ENCODE data around the gene RAB3A.

RAB3A gene

DNA sequence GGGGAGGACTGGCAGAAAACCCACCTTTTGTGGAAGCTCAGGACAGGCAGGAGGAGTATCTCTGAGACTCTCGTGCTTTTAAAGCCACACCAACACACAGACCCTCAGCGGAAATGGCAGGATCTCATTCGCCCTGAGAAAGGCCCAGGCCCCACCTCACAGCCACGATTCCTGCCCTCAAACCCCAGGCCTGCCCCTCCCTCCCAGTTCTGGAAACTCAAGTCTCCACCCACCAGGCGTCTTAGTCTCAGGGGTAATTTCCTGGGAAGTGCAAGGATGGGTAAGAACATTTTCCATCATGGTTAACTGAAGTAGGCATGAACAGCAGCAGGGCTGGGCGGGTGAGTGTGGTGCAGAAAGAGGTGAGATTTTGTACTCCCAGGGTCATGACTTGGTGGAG, 30.4 kb upstream of the RAB3A start:
- DNase-seq (ENCODE audit: low spot score) = no peak
- TF ChIP-seq, protein P1, sequence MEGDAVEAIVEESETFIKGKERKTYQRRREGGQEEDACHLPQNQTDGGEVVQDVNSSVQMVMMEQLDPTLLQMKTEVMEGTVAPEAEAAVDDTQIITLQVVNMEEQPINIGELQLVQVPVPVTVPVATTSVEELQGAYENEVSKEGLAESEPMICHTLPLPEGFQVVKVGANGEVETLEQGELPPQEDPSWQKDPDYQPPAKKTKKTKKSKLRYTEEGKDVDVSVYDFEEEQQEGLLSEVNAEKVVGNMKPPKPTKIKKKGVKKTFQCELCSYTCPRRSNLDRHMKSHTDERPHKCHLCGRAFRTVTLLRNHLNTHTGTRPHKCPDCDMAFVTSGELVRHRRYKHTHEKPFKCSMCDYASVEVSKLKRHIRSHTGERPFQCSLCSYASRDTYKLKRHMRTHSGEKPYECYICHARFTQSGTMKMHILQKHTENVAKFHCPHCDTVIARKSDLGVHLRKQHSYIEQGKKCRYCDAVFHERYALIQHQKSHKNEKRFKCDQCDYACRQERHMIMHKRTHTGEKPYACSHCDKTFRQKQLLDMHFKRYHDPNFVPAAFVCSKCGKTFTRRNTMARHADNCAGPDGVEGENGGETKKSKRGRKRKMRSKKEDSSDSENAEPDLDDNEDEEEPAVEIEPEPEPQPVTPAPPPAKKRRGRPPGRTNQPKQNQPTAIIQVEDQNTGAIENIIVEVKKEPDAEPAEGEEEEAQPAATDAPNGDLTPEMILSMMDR (IDR thresholded peaks at IDR 0.05; ENCODE audit: extremely low read depth, missing control alignments) = no peak

GRCh38 chr19:18233224-18233825, 29.5 kb upstream of the RAB3A start:
- DNase-seq (ENCODE audit: low spot score) = peak; percentile 83
- TF ChIP-seq, protein P1 (IDR thresholded peaks at IDR 0.05; ENCODE audit: extremely low read depth, missing control alignments) = no peak

- no peak for DNase-seq (ENCODE audit: low spot score)
- TF ChIP-seq, protein P1 (IDR thresholded peaks at IDR 0.05; ENCODE audit: extremely low read depth, missing control alignments) = no peak
Observed at GRCh38 chr19:18232540-18233223, 28.8 kb upstream of the RAB3A start.

DNA sequence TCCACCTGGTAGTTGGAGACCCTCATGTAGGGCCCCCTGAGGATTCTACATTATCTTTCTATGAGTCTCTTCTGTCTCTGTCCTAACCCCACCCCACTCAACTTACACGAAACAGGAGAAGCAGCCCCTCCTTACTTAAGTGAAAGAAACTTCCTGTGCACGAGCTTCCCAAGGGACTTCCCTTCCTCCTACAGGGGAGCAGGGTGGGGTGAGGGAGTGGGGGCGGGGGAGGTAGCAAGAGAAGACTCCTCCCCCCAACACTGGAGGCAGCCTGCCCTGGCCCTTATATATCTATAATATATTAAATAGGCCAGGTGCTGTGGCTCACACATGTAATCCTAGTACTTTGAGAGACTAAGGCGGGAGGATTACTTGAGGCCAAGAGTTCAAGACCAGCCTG, 27.9 kb upstream of the RAB3A start:
- TF ChIP-seq, protein P1 (IDR thresholded peaks at IDR 0.05; ENCODE audit: extremely low read depth, missing control alignments) = no peak
- DNase-seq (ENCODE audit: low spot score) = no peak

- no peak for DNase-seq (ENCODE audit: low spot score)
- TF ChIP-seq, protein P1 (IDR thresholded peaks at IDR 0.05; ENCODE audit: extremely low read depth, missing control alignments) = no peak
Observed at GRCh38 chr19:18230941-18231734, 27.3 kb upstream of the RAB3A start.

DNA sequence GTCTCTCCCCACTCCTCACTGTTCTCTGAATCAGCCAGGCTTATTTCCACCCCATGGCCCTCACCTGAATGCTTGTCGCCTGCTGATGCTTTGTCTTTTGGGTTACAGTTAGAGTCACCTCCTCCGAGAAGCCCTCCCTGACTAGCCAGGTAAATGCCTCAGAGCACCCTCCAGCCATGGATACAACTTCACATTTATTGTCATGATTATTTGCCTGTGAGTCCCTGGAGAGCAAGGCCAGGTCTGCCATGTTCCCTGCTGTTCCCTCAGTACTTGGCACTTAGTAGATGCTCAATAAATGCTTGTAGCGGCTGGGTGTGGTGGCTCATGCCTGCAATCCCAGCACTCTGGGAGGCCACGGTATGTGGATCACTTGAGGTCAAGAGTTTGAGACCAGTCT, 26.1 kb upstream of the RAB3A start:
- TF ChIP-seq, protein P1 (IDR thresholded peaks at IDR 0.05; ENCODE audit: extremely low read depth, missing control alignments) = no peak
- no peak for DNase-seq (ENCODE audit: low spot score)

- DNase-seq (ENCODE audit: low spot score) = no peak
- TF ChIP-seq, protein P1 (IDR thresholded peaks at IDR 0.05; ENCODE audit: extremely low read depth, missing control alignments) = no peak
Observed at GRCh38 chr19:18229474-18229873, 25.6 kb upstream of the RAB3A start.
